Natural killer cell (primary cell): ENCODE measurements around the gene TEX14. TPM values are rescaled to one million over a fixed set of nuclear protein-coding genes. Genes with fewer than 3 reads are reported as not detected.
A peak's percentile ranks its signal among the peaks of the same experiment; 100 is the strongest.

ENCODE experiments used
- ATAC-seq, 3 donors: fragments of 150-1000 bp in 2 of 3; fragments of 200-7000 bp in 1 of 3; cut with Tn5 transposase; 1 replicate in 1 of 3; 2 replicates in 2 of 3; pipeline ENCODE4 v1.10.0; 2021; ENCODE audit warnings: mild to moderate bottlenecking in 2 of 3, moderate library complexity in 2 of 3
- DNase-seq, 2 donors: peaks; one replicate each; pipeline versions ENCODE4 v3.0.0 to v3.0.0-alpha.2; 2013 to 2021; ENCODE audit warnings: mixed read lengths in 1 of 2
- H3K27ac ChIP-seq: one replicate; pipeline ENCODE4 v1.5.1; 2013; ENCODE audit warnings: mild to moderate bottlenecking, low read length
- H3K27me3 ChIP-seq: one replicate; pipeline ENCODE4 v1.6.1; 2013; ENCODE audit warnings: low read length; ENCODE audit not compliant: control insufficient read depth, insufficient read depth
- H3K36me3 ChIP-seq: one replicate; pipeline ENCODE4 v1.6.1; 2013; ENCODE audit warnings: low read length; ENCODE audit not compliant: control insufficient read depth, insufficient read depth
- H3K4me1 ChIP-seq: one replicate; pipeline ENCODE4 v1.6.1; 2013; ENCODE audit warnings: low read length; ENCODE audit not compliant: control insufficient read depth, insufficient read depth
- H3K4me3 ChIP-seq: one replicate; pipeline ENCODE4 v1.5.1; 2013; ENCODE audit warnings: low read length
- H3K9me3 ChIP-seq: one replicate; pipeline ENCODE4 v1.6.1; 2013; ENCODE audit warnings: low read length; ENCODE audit not compliant: control insufficient read depth, insufficient read depth
- H3K27ac Mint-ChIP-seq, 2 donors: one replicate each; pipeline ENCODE4 v1.8.0; 2022; ENCODE audit warnings: mild to moderate bottlenecking in 2 of 2, mixed read lengths in 2 of 2, moderate library complexity in 1 of 2
- H3K27me3 Mint-ChIP-seq, 2 donors: one replicate each; pipeline ENCODE4 v1.8.0; 2022; ENCODE audit warnings: low read depth in 2 of 2, mixed read lengths in 2 of 2
- H3K36me3 Mint-ChIP-seq: one replicate; pipeline ENCODE4 v1.8.0; 2022; ENCODE audit warnings: mixed read lengths
- H3K4me1 Mint-ChIP-seq, 2 donors: one replicate each; pipeline ENCODE4 v1.8.0; 2022; ENCODE audit warnings: mixed read lengths in 2 of 2
- H3K4me3 Mint-ChIP-seq: one replicate; pipeline ENCODE4 v1.8.0; 2022; ENCODE audit warnings: mild to moderate bottlenecking, moderate library complexity, mixed read lengths
- H3K9me3 Mint-ChIP-seq, 2 donors: one replicate each; pipeline ENCODE4 v1.8.0; 2022; ENCODE audit warnings: mixed read lengths in 2 of 2
- WGBS: methylation state at CpG from one replicate; pipeline ENCODE4 v1.1.7; 2013; ENCODE audit warnings: missing lambda C conversion rate; ENCODE audit not compliant: insufficient coverage; 5-methylcytosine and 5-hydroxymethylcytosine counted together
- intact Hi-C: fragments of 100-400 bp; cut with micrococcal nuclease; formaldehyde crosslinking; loops from one replicate; pipeline ENCODE4 v1.14.2; 2022
- total RNA-seq, 4 donors: library from RNA; stranded (reverse); fragments of 120-200 nt in 1 of 4; gene quantifications; one replicate each; pipeline versions ENCODE4 v1.2.3 to v1.2.4, GENCODE V29; 2013 to 2022
- TF ChIP-seq, protein P1 (sequence below): fragments of 200-600 bp; IDR thresholded peaks from one replicate; pipeline ENCODE4 v1.8.0; 2022; ENCODE audit warnings: antibody characterized with exemption

The TEX14 gene
- total RNA-seq, 3 donors from 2014 or later (not counting 1 experiment from before 2014, with no cell fraction given), result 0.29 to 1.1 (median 0.89) TPM

DNA sequence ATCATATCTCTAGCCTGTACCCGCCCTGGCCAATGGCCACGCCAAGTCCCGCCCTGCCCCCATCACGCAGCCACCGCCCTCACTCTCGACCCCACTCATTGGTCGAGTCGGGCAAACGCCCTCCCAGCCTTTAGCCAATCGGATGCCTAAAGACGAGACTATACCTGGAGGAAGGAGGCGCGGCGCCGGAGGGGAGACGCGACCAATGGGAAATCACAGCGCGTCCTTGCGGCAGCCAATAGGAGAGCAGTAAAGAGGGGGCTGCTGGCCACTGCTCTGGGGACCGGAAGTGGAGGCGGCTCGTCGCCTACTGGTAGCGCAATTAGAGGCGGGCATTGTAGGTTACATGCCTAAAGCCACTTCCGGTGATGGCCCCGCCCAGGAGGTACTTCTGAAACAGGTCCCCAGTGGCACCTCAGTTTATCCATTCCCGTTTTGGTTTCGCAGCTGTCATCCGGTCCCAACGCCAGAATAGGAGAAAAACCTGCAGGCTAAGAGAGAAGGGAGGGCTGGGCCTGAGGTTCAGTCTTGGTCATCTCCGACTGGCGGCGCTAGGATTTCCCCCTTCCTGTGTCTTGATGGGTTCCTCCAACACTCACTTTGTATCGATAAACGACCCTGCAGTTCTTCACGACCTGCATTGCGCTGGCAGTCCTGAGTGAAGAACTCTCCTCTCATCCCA is 173.8 kb downstream of the TEX14 start:
- Mint-ChIP-seq H3K27me3 (peaks cover 0 to 3% of the 10 kb centered on the region in 2 donors), H3K4me3 (peak overlapping the region; percentile 97), H3K4me1 (peaks cover 44 to 54% of the 10 kb centered on the region in 2 donors), H3K27ac (peak overlapping the region; percentile 91 to 96), H3K9me3 (no peaks in the 10 kb centered on the region), H3K36me3 (no peaks in the 10 kb centered on the region)
- under 1% methylated on average over 39 of the region's 39 CpGs for WGBS
- no peaks in the 10 kb centered on the region for H3K27me3 ChIP-seq
- intact Hi-C loops, result loop anchor here (1.0 to 10.0 kb wide), 7 partner anchors 113 to 637 kb away; partner anchors contain the start of genes PRR11, SKA2, SRSF1 and TRIM37
- H3K9me3 ChIP-seq, result no peaks in the 10 kb centered on the region
- ATAC-seq, result peak; percentile 80 to 92 (median 81)
- peak overlapping the region; percentile 66 for H3K27ac ChIP-seq
- peak overlapping the region; percentile 68 for H3K4me3 ChIP-seq
- H3K4me1 ChIP-seq, result peaks cover 43% of the 10 kb centered on the region
- TF ChIP-seq, protein P1, sequence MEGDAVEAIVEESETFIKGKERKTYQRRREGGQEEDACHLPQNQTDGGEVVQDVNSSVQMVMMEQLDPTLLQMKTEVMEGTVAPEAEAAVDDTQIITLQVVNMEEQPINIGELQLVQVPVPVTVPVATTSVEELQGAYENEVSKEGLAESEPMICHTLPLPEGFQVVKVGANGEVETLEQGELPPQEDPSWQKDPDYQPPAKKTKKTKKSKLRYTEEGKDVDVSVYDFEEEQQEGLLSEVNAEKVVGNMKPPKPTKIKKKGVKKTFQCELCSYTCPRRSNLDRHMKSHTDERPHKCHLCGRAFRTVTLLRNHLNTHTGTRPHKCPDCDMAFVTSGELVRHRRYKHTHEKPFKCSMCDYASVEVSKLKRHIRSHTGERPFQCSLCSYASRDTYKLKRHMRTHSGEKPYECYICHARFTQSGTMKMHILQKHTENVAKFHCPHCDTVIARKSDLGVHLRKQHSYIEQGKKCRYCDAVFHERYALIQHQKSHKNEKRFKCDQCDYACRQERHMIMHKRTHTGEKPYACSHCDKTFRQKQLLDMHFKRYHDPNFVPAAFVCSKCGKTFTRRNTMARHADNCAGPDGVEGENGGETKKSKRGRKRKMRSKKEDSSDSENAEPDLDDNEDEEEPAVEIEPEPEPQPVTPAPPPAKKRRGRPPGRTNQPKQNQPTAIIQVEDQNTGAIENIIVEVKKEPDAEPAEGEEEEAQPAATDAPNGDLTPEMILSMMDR, result no peak
- peak; percentile 98 to 100 for DNase-seq
- H3K36me3 ChIP-seq, result no peaks in the 10 kb centered on the region

DNA sequence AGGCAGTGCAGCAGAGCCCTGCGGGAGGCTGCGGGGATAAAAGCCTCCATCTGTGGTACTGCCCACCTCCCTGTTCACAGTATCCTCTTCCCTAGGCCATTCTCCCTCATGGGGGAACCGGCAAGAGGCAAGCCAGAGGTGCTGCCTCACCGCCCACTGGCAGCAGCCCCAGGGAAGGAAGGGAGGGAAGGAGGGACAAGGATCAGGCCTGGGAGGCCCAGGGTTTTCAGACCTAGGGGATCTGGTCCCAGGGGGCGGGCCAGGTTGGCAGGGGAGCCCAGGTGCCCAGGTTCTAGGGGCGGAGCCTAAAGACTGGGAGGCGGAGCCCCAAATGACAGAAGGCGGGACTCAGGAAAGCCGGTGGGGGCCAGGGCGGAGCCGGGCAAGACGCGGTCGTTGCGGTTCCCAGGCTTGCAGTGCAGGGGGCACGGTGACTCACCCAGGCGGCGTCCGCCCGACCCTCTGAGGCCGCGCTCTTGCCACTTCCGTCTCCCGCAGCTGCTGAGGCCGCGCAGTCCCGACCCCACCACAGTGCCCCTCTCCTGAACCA is 174.4 kb downstream of the TEX14 start:
- intact Hi-C loops, result loop anchor here (5.0 to 10.0 kb wide), 3 partner anchors 180 to 590 kb away; partner anchors contain the start of genes SRSF1 and TRIM37
- peaks cover 46% of the 10 kb centered on the region for H3K4me1 ChIP-seq

DNA sequence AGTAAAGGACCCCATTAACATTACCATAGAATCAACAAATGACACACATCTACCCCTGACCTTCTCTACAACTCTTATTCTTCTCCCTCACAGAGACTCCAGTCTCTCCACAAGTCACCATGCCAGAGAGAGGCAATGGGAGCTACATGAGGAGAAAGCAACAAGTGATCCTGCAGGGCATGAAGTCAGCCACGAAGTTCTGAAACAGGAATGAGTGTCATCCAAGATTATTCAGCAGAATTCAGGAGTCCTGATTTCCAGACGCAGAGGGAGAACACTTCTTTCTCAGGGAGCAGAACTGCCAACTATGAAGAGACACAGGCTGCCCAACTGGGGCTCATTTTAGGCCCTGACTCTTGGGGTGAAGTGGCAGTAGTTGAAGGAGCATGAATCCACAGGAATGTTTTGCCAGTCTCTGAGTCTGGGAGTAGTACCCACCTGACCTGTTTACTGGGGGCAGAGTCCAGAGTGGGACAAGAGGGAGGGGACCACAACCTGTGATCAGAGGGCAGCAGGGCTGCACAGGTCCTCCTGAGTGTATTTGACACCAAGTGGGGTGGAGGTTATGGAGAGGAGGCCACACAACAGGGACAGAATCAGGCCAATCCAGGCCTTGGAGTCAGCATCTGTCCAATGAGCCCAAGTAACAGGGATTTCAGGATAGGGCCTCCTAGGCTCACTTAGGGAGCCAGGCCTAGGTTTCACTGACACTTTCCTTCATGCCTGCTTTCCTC is 175.0 kb downstream of the TEX14 start:
- 86% methylated on average over 2 of the region's 2 CpGs for WGBS
- H3K4me3 Mint-ChIP-seq, result peak overlapping the region; percentile 97
- H3K27ac ChIP-seq, result peak overlapping the region; percentile 66
- H3K4me3 ChIP-seq, result peak overlapping the region; percentile 59
- ATAC-seq, result no peak
- peak overlapping the region; percentile 91 to 96 for H3K27ac Mint-ChIP-seq
- H3K36me3 ChIP-seq, result no peaks in the 10 kb centered on the region
- H3K9me3 ChIP-seq, result no peaks in the 10 kb centered on the region
- TF ChIP-seq, protein P1, result no peak
- H3K9me3 Mint-ChIP-seq, result no peaks in the 10 kb centered on the region
- peaks cover 2% of the 10 kb centered on the region for H3K36me3 Mint-ChIP-seq
- peak in 1 of 2 donors; percentile 16 for DNase-seq
- H3K4me1 Mint-ChIP-seq, result peaks cover 50 to 60% of the 10 kb centered on the region in 2 donors
- no peaks in the 10 kb centered on the region for H3K27me3 ChIP-seq
- H3K4me1 ChIP-seq, result peaks cover 46% of the 10 kb centered on the region
- H3K27me3 Mint-ChIP-seq, result peaks cover 0 to 3% of the 10 kb centered on the region in 2 donors
- intact Hi-C loops, result loop anchor here (5.0 to 10.0 kb wide), 3 partner anchors 180 to 590 kb away; partner anchors contain the start of genes SRSF1 and TRIM37

More for the DNA sequence above, 174.4 kb downstream of the TEX14 start:
- Mint-ChIP-seq H3K4me3 (peak overlapping the region; percentile 97), H3K27me3 (peaks cover 0 to 3% of the 10 kb centered on the region in 2 donors), H3K4me1 (peaks cover 48 to 59% of the 10 kb centered on the region in 2 donors), H3K36me3 (no peaks in the 10 kb centered on the region), H3K9me3 (no peaks in the 10 kb centered on the region), H3K27ac (peak overlapping the region; percentile 91 to 96)
- H3K27ac ChIP-seq, result peak overlapping the region; percentile 66
- no peak for DNase-seq
- no peaks in the 10 kb centered on the region for H3K9me3 ChIP-seq
- H3K36me3 ChIP-seq, result no peaks in the 10 kb centered on the region
- WGBS, result under 1% methylated on average over 27 of the region's 27 CpGs
- no peak for ATAC-seq
- TF ChIP-seq, protein P1, result no peak
- no peaks in the 10 kb centered on the region for H3K27me3 ChIP-seq
- peak overlapping the region; percentile 59 for H3K4me3 ChIP-seq
